ENCODE measurements around the gene DPH1. TPM values are rescaled to one million over a fixed set of nuclear protein-coding genes. Genes with fewer than 3 reads are reported as not detected.

The DPH1 gene
- total and polyA plus RNA-seq, 7 donors, result 7.2 to 60.1 (median 27.6) TPM

DNA sequence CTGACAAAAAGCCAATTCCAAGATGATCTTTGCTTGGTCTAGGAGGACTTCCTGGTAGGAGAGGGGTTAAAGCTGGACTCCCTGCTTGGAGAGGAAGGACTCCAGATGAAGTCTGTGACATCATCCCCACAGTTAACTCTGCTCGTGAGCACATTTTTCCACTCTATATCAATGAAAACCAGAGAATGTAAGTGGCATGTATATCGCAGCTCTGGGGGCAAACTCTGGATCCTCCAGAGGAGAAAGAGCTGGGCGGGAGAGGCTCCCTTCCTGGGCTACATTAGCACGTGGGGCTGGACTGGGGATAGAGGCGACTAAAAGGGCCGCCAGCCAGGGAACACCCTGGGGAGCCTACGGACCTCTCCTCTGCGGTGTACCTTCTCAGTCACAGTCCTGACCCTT, 59.1 kb downstream of the DPH1 start:
- peak overlapping the region; percentile 12 to 46 (median 37) for H3K4me3 ChIP-seq
- peaks cover 0 to 73% (median 64%) of the 10 kb centered on the region in 4 donors for H3K4me1 ChIP-seq
- H3K27me3 ChIP-seq, result no peaks in the 10 kb centered on the region
- DNase-seq, result no peak
- WGBS, 2 donors, result 37 to 67% methylated on average over 8 of the region's 8 CpGs
- TF ChIP-seq EP300 (IDR thresholded peaks at IDR 0.05) (no peak), POLR2AphosphoS5 (IDR thresholded peaks at IDR 0.05) (peak in 1 of 4 donors; percentile 15)
- no peaks in the 10 kb centered on the region for H3K9me3 ChIP-seq
- intact Hi-C loops (cut with DNase I), result no loop called here
- peak overlapping the region; percentile 66 to 86 (median 82) for H3K27ac ChIP-seq
- H3K36me3 ChIP-seq, result no peaks in the 10 kb centered on the region

DNA sequence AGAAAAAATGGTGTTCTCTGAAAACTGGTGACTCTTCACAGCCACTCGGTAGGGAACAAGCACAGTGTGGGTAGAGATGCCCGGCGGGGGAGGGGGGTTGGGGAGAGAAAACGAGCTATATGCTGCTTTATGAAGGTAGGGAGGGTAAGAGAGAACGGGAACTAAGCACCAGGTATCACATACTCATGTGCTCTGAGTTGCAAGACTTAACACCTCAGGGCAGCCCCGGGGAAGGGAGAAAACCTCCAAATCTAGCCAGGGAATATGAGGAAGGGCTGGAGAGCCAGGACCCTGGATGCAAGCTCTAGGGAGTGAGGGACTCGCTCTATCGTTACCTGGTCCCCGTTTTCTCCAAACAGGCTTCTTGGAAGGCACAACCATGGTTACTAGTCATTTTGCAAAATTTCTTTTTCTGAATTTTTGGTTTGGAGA, 60.3 kb downstream of the DPH1 start:
- H3K4me1 ChIP-seq, result peaks cover 0 to 66% (median 57%) of the 10 kb centered on the region in 4 donors
- intact Hi-C loops (cut with DNase I), result loop anchor here (5.0 kb wide), 1 partner anchor 82 kb away; no protein-coding TSS in a partner anchor
- 64 to 82% methylated on average over 9 of the region's 9 CpGs for WGBS, 2 donors
- peak overlapping the region in 3 of 4 donors; percentile 35 to 46 (median 39) for H3K4me3 ChIP-seq
- H3K27me3 ChIP-seq, result no peaks in the 10 kb centered on the region
- H3K36me3 ChIP-seq, result no peaks in the 10 kb centered on the region
- no peak for DNase-seq
- peak overlapping the region; percentile 66 to 86 (median 82) for H3K27ac ChIP-seq
- TF ChIP-seq POLR2AphosphoS5 (IDR thresholded peaks at IDR 0.05) (no peak), EP300 (IDR thresholded peaks at IDR 0.05) (no peak), POLR2A (IDR thresholded peaks at IDR 0.05) (no peak)
- TF ChIP-seq, protein P1, sequence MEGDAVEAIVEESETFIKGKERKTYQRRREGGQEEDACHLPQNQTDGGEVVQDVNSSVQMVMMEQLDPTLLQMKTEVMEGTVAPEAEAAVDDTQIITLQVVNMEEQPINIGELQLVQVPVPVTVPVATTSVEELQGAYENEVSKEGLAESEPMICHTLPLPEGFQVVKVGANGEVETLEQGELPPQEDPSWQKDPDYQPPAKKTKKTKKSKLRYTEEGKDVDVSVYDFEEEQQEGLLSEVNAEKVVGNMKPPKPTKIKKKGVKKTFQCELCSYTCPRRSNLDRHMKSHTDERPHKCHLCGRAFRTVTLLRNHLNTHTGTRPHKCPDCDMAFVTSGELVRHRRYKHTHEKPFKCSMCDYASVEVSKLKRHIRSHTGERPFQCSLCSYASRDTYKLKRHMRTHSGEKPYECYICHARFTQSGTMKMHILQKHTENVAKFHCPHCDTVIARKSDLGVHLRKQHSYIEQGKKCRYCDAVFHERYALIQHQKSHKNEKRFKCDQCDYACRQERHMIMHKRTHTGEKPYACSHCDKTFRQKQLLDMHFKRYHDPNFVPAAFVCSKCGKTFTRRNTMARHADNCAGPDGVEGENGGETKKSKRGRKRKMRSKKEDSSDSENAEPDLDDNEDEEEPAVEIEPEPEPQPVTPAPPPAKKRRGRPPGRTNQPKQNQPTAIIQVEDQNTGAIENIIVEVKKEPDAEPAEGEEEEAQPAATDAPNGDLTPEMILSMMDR (IDR thresholded peaks at IDR 0.05), result no peak
- no peaks in the 10 kb centered on the region for H3K9me3 ChIP-seq

DNA sequence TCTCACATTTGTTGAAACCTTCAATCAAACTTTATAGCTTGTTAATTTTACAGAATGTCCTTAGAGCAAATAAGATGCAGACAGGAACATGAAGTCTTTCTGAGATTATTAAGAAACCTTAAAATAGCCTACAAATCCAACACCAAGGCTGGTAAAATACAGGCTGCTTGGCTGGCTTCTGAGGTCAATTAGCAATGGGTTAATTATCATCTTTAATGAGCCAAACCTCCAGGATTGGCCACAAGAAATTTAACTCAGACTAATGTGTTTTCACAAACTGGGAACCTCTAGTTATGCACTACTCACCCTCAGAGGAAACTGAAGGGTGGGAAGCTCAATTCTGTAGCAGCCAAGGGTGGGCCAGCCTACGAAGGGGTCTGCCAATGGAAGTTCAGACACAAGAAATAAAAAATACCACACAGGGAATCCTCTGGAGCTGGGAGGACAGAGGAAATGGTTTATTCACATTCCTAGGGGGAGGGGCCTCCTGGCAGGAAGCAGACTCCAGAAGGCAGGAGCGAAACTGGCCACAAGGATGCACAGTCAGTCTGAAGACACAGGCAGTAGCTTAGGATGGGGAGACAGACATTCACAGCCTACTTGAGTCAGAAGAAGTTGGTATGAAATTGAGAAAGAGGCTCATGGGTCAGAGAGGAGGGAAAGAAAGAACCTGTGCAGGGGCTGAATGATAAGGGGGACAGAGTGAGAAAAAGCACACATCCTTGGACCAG, 61.0 kb downstream of the DPH1 start:
- Histone ChIP-seq H3K27me3 (no peaks in the 10 kb centered on the region), H3K4me3 (no peak overlapping the region), H3K9me3 (no peaks in the 10 kb centered on the region), H3K27ac (peak overlapping the region; percentile 66 to 86 (median 82)), H3K36me3 (no peaks in the 10 kb centered on the region), H3K4me1 (peaks cover 0 to 64% (median 53%) of the 10 kb centered on the region in 4 donors)
- peak in 3 of 4 donors; percentile 47 to 66 (median 50) for TF ChIP-seq POLR2AphosphoS5 (IDR thresholded peaks at IDR 0.05)
- TF ChIP-seq, protein P1 (IDR thresholded peaks at IDR 0.05), result peak in 3 of 4 experiments; percentile 19 to 39 (median 25)
- TF ChIP-seq POLR2A (IDR thresholded peaks at IDR 0.05), result no peak
- intact Hi-C loops (cut with DNase I), result loop anchor here (5.0 kb wide), 1 partner anchor 81 kb away; no protein-coding TSS in a partner anchor
- peak; percentile 90 for DNase-seq
- WGBS, 2 donors, result 60 to 77% methylated on average over 2 of the region's 2 CpGs

DNA sequence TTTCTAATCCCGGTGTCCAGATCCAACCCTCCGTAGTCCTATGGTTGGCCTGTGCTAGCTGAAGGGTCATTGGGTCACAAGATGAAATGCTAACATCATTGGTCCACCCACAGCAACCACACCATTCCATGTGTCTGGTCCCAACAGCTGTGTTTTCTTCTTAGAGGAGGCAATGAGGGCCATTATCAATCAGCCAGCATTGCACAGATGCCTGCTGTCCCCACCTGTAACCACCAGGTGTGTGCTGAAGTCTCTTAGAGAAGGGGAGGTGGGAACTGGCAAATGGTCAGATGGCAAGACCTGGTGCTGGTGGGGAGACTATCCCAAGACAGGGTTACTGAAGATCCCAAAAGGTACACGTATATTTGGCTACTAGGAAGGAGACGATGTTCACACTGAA, 62.3 kb downstream of the DPH1 start:
- H3K27me3 ChIP-seq, result no peaks in the 10 kb centered on the region
- intact Hi-C loops (cut with DNase I), result loop anchor here (5.0 kb wide), 1 partner anchor 80 kb away; no protein-coding TSS in a partner anchor
- H3K4me3 ChIP-seq, result no peak overlapping the region
- WGBS, 2 donors, result 86 to 89% methylated on average over 4 of the region's 4 CpGs
- no peak for DNase-seq
- TF ChIP-seq POLR2AphosphoS5 (IDR thresholded peaks at IDR 0.05) (no peak), POLR2A (IDR thresholded peaks at IDR 0.05) (no peak)
- H3K9me3 ChIP-seq, result no peaks in the 10 kb centered on the region
- peaks cover 0 to 56% (median 45%) of the 10 kb centered on the region in 4 donors for H3K4me1 ChIP-seq
- H3K36me3 ChIP-seq, result no peaks in the 10 kb centered on the region
- peak overlapping the region in 2 of 4 donors; percentile 33 to 86 for H3K27ac ChIP-seq

DNA sequence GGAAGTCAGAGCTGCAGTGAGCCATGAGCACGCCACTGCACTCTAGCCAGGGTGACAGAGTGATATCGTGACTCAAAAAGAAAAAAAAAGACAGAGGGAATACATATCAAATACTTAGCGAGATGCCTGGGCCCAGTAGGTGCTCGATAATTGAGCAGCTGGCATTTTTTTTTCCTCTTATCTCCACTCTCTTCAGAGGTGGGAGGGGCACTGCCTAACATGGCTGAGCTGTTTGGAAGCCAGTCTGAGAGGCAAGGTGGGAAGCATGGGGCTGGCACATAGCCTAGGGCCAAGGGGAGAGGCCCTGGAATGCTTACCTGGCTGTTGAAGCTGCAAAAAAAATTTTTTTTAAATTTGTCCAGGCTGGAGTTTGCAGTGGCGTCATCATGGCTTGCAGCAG, 63.4 kb downstream of the DPH1 start:
- H3K9me3 ChIP-seq, result no peaks in the 10 kb centered on the region
- 45 to 77% methylated on average over 5 of the region's 5 CpGs for WGBS, 2 donors
- intact Hi-C loops (cut with DNase I), result loop anchor here (5.0 kb wide), 1 partner anchor 79 kb away; no protein-coding TSS in a partner anchor

More for the DNA sequence above, 63.4 kb downstream of the DPH1 start:
- DNase-seq, result no peak
- peaks cover 0 to 45% (median 36%) of the 10 kb centered on the region in 4 donors for H3K4me1 ChIP-seq
- no peak overlapping the region for H3K27ac ChIP-seq
- TF ChIP-seq POLR2A (IDR thresholded peaks at IDR 0.05) (no peak), POLR2AphosphoS5 (IDR thresholded peaks at IDR 0.05) (no peak), EP300 (IDR thresholded peaks at IDR 0.05) (no peak)
- TF ChIP-seq, protein P1 (IDR thresholded peaks at IDR 0.05), result no peak
- no peak overlapping the region for H3K4me3 ChIP-seq
- H3K27me3 ChIP-seq, result no peaks in the 10 kb centered on the region
- no peaks in the 10 kb centered on the region for H3K36me3 ChIP-seq

Small RNAs within 50 kb of the gene (small RNA-seq; reads per million reads assigned to genes)
- 0 reads per million in 3 donors for gene AC090617.9
- gene MIR132, result 7.0 to 17.0 (median 15.8) reads per million in 3 donors
- 1.0 to 2.3 (median 1.1) reads per million in 3 donors for gene MIR212
- 0 reads per million in 3 donors for gene OVCA2

Other genes with a start within 250 kb of the DPH1 start
- 10 to 100 TPM; 14.3 to 19.1 (median 17.1) TPM for gene SMYD4, start 200.3 kb upstream of the DPH1 start, total RNA-seq
- 1 to 10 TPM; 2.4 to 8.8 (median 2.5) TPM for gene SMYD4, start 200.3 kb upstream of the DPH1 start, polyA plus RNA-seq
- 10 to 100 TPM; 27.8 to 46.8 (median 31.1) TPM for gene RPA1, start 200.1 kb upstream of the DPH1 start, total RNA-seq
- gene RPA1, start 200.1 kb upstream of the DPH1 start, polyA plus RNA-seq, result 10 to 100 TPM; 16.2 to 35.2 (median 27.6) TPM
- gene RTN4RL1, start 4.8 kb upstream of the DPH1 start, total RNA-seq, result under 1 TPM; 0.16 to 0.71 (median 0.48) TPM
- gene RTN4RL1, start 4.8 kb upstream of the DPH1 start, polyA plus RNA-seq, result under 1 TPM in 2 of 3 donors, not detected in 1; under 0.01 to 0.69 TPM
- 10 to 100 TPM; 26.3 to 43.0 (median 32.9) TPM for gene OVCA2, start 11.9 kb downstream of the DPH1 start, total RNA-seq
- 10 to 100 TPM; 61.3 to 66.8 (median 63.3) TPM for gene OVCA2, start 11.9 kb downstream of the DPH1 start, polyA plus RNA-seq
- 10 to 100 TPM; 10.4 to 44.9 (median 24.8) TPM for gene HIC1, start 24.9 kb downstream of the DPH1 start, total RNA-seq
- gene HIC1, start 24.9 kb downstream of the DPH1 start, polyA plus RNA-seq, result 1 to 10 TPM; 1.6 to 5.4 (median 5.1) TPM

All from sigmoid colon (tissue), 7 donors.